Stimulated activated CD8-positive, alpha-beta memory T cell treated with anti-CD3 and anti-CD28 coated beads, Interleukin-12 subunit alpha, Interleukin-12 subunit beta, amount 100 ng/mL, for 24 hours (primary cell): ENCODE measurements around the gene ARHGAP22.

Source experiments
- DNase-seq: peaks from one replicate; pipeline ENCODE4 v3.0.0-alpha.2; 2020; ENCODE audit errors: extremely low read depth

Gene ARHGAP22

DNA sequence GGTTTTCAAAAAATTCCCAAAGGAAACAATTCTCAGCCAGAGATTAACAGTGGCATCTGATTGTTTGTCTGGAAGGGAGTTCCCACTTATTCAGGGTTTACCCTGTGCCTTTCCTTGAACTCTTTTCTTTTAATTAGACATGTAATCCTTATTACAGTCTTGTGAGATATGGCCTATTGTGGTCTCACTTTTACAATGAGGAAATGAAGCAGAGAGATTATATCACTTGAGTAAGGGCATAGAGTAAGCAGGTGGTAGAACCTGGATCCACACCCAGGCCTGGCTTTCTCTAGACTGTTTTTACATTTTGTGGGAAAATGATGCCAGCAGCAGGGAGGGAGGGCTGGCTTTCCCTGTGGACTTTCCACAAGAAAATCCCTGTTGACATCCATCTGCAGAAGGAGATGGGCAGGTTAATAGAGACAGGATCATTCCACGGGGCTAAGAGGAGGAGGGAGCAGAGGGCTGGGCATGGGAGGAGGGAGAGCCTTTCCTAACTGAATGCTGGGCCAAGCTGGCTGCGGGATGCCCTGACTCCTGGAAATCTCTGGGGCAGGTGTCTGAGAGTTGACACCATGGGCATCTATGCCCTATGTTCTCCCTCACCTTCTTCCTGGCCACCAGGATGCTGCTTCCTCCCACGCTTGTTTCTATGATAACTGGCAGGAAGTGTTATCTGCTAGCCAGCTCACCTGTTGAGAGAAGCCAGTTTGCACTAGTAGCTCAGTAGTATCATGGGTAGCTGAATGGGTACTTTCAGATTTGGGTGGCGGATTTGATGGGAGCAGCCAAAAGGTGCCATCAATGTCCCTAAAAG, 28.7 kb upstream of the ARHGAP22 start:
- DNase-seq: no peak

DNA sequence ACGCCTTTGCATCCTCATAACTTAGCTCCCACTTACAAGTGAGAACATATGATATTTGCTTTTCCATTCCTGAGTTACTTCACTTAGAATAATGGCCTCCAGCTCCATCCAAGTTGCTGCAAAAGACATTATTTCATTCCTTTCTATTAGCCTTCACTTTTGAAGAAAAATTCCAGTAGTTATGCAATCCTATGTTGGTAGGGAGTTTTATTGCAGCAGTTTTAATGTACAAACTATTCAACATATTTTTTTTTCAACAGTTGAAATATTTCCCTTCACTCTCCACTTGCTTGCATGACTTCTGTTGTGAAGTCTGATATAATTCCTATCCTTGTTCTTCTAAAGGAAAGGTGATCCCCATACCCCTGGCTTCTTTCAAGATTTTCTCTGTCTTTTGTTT, 27.3 kb upstream of the ARHGAP22 start:
- DNase-seq: no peak

DNA sequence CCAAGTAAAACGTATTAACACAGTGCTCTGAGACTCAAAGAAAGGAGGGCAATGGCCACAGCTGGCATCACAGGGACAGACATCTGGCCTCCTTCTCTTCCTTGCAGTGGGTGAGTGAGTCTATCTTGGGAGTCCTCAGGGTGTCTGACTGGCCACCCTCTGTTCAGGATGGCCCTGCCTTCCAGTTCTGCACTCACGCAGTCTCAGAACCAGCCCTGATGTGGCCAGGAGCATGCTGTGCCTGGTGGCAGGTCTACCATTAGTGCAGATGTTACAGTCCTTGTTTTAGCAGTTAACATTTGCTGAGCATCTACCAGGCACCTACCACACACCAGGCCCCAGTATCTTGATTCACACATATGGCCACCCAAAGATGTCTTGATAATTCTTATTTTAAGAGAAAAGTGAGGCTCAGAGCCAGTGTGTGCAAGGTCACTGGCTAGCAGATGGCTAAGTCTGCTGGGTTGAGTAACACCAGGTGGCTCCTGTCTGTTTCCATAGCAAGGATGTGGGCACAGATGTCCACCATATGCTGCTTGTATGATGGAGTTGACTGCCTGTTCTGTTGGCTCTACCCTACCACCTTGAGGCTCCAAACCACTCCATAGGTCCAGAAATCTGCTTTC, 23.2 kb upstream of the ARHGAP22 start:
- no peak for DNase-seq

DNA sequence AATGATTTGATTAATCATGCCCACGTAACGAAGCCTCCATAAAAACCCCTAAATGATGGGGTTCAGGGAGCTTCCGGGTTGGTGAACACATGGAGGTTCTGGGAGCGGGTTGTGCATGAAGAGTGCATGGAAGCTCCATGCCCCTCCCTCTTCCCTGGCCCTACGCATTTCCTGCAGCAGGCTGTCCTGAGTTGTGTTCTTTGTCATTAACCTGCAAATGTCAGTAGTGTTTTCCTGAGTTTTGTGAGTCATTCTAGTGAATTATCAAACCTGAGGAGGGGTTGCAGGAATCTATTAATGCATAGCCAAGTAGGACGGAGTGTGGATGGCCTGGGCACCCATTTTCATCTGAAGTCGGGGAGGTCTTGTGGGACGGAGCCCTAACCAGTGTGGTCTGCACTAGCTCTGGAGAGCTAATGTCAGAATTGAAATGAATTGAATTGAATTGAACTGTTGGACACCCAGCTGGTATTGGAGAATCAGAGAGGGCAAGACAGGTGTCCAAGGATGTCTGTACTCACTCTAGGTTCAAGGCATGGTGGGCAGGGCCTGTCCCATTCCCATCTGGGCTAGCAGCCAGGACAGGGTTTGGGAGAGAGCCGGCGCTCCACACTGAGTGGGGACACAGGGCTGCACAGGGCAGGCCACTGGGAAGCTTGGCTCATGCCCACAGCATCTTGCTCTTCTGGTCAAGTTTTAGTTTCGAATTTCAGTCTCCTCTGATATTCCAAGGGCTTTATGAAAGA, 22.3 kb upstream of the ARHGAP22 start:
- DNase-seq: no peak

DNA sequence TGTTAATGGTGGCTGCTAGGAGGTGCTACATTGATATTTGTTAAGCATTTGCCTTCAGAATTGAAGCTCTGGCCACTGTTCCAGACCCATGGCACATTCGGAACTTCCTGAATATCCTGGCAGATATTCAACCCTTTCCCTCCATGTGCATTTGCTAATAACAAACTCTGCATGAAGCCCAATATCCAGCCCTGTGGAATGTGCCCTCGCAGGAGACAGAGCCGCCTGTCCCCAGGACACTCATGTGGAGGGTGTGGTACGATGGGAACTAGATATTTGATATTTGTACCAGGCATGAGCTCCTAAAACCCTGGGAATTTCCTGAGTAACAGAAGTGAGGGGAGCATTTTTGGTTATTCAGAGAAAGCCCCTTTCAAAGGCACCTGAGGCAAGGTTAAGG, 21.6 kb upstream of the ARHGAP22 start:
- no peak for DNase-seq

DNA sequence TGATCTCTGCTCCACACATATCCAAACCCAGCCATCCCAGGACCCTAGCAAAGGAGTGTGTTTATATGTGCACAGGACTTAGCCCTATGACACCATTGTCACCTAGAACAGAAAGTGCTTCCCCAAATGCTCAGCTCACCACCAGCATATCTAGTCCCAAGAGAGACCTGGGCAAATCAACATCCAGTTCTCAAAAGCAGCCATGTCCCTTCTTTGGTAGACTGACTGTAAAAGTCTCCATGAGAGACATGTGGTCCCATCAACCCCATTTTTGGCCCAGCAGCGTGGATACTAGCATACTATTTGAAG, 20.9 kb upstream of the ARHGAP22 start:
- DNase-seq: no peak

DNA sequence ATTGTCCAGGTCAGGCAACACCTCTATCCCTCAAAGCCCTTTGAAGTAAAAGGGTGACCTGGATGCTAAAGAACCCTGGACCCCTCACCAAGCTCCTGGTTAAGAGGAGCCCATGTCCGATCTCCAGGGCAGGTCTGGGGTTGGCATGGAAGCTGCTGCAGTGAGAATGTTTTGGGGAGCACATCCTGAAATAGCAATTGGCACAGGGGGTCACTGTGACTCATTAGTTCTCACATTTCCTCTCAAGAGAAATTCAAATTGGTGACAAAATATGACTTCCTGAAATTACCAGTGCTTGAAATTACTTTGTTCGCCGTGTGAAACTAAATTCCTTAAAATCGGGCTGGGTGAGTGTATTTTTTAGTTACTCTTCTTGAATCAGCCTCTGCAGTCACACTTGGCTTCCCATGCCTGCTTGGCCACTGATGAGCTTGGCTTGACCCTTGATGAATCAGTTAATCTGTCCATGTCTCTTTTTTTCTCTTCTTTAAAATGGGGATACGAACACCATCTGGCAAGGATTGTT, 18.8 kb upstream of the ARHGAP22 start:
- no peak for DNase-seq

DNA sequence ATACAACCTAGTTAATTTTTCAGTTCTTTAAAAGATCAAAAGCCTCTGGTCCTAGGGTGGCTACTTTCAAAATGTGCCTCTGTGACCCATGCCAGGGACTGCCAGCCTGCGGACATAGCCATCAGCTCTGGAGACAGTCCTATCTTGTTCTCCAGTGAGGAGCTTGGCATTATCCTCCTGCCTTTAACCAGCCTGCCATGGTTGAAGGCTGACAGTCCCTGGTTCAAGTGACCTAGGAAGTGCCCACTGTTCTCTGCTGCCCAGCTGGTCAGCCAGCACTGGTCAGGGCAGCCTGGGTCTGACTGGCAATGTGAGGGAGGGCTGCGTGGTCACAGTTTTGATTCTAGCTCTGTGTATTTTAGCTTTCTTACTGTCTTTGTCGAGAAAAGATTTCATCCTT, 18.1 kb upstream of the ARHGAP22 start:
- no peak for DNase-seq

DNA sequence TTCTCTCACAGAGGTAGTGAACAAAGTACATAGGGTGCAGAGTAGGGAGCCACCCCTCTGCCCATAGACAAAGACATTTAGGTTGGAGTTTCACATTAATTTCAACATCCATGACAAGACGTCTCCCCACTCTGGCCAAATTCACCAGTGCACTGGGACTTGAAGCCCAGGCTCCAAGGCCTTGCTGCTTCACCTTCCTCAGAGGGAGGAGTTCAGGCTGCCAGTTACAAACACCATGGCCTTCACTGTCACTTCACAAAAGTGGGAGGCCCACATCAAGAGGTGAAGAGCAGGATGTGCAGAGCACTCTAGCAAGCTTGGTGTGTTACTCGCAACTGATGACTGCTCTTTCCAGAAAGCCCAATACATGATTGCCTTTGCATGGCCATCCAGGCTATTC, 15.8 kb upstream of the ARHGAP22 start:
- DNase-seq: no peak

DNA sequence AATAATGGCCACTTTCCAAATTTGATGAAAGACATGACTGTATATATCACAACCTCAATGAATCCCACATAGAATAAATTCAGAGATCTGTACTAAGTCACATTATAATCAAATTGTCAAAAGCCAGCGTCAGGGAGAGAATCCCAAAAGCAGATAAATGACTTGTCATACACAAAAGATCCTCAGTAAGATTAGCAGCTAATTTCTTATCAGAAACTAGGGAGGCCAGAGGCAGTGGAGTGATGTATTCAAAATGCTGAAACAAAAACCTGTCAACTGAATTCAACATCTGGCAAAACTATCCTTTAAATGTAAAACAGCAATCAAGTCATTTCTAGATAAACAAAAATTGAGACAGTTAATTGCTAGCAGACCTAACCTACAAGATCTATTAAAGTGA, 11.6 kb upstream of the ARHGAP22 start:
- no peak for DNase-seq

DNA sequence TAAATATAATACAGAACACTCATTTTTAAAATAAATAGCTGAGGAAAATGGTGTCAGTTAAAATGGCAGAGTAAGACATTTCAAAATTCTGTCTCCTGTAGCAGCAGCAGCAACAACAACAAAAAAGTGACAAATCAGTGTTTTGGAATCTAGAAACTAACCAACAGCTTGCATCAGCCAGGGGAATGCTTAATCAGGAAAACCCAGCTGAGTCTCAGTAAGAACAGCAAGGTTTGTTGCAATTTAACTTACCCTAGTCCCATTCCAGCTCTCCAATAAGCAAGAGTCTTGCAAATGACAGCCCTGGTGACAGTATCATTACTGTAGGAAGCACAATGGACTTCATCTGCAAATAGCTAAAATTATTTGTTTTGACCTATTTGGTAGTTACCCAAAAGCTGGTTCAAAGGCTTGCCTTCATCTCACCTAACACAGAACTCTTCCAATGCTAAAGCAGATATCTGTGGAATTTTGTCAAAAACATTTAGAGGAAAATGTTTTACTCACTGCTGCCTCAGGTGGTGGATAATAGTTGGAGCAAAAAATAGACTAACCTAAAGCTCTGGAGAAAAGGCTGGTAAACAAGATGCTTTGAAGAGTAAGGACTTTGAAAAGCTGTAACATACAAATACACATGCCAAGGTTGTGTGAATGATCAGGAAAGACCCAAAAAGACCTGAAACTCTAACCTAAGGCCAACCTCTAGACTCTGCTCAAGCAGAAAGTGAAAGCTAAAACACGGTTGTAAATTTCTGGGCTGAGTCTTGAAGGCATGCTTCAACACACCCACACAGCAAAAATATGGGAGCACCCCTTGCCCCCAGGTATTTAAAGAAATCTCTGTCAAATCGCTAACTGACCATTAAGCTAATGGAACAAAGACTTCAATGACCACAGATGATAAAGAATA, 9.9 kb upstream of the ARHGAP22 start:
- DNase-seq: no peak

DNA sequence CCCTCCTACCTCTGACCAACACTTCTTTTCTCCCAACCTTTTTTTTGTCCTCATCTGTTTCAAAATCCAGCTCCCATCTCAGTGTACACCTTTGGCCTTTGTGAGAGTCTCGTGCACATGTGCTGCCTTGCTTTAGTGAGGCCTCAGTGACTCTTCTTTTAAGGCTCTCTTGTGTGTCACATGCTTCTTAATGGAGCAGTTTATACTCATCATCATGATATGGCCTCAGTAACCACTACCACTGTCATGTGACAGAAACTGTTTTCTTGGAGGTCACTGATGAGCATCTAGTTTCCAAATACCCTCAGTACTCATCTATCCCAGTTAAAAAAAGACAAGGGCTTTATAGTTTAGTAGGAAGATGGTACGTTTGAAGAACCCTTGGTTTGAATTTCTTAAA, 8.1 kb upstream of the ARHGAP22 start:
- DNase-seq: no peak

DNA sequence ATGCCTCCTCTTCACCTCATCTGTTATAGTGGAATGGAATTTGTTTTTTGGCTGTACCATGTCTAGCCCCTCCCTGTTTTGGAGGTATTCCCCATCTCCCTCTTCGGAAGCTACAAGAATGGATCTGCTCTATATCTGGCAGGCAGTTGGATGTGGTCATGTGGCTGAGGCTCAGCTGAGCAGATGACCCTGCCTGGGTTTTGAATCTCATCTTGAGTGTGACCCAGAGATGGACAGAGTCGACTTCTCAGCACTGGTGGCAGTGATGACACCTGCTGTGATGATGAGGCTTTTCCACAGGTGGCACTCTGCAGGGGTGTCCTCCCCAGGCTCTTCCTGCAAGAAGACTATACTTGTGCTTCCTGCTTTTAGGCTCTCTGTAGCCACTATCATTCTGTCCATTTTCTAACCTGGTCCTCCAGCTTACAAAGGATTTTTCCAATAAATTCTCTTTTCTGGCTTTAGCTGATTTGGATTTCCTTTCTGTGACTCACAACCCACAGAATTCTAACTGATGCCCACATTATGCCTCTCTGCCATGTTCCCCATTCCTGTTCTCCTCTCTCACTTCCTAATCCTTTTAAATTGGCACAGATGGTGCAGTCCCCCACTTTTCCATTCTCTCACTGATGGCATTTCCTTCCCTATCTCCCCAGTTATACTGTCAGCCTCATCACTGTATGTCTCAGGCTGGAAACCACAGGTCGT, 7.5 kb upstream of the ARHGAP22 start:
- no peak for DNase-seq

DNA sequence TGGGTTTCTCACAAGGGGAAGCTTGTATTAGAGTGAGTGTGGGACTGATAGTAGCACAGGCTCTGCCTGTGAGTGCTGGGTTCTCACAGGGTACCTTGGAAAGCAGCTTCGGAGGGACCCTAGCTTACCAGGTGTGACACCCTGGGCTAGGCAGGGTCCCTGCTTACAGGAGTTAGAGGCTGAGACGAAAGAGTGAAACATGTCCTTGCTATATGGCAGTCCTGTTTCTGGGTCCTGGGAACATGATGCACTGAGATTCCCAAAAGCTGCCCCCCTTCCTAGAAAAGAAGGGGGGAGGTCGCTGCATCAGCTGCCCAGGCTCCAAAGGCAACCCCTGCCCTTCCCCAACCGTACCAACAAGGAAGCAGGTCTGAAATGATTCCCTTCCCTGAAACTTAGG, 6.3 kb upstream of the ARHGAP22 start:
- DNase-seq: no peak

DNA sequence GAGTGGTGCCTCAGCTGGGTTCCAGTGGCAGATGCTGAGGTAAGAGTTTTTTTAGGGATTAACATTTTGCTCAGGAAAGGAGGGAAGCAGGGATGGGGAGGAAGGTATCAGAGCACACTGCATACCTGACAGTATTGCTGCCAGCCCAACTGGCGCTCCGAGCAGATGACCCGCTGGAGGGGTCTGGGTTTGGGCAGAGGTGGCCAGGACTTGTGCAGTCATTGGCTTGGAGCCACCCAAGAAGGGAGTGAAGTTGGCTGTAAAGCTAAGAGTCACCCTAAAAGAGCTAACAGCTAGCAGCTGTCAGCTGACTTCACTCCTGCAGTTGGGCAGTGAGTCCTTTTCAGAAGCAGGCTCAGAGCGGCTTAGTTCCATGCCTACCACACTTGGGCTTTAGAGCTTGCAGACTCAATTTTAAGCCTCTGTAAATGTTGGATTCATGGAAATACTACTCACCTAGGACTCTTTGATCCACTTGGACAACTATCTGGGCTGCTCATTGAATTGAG, 5.8 kb upstream of the ARHGAP22 start:
- no peak for DNase-seq

DNA sequence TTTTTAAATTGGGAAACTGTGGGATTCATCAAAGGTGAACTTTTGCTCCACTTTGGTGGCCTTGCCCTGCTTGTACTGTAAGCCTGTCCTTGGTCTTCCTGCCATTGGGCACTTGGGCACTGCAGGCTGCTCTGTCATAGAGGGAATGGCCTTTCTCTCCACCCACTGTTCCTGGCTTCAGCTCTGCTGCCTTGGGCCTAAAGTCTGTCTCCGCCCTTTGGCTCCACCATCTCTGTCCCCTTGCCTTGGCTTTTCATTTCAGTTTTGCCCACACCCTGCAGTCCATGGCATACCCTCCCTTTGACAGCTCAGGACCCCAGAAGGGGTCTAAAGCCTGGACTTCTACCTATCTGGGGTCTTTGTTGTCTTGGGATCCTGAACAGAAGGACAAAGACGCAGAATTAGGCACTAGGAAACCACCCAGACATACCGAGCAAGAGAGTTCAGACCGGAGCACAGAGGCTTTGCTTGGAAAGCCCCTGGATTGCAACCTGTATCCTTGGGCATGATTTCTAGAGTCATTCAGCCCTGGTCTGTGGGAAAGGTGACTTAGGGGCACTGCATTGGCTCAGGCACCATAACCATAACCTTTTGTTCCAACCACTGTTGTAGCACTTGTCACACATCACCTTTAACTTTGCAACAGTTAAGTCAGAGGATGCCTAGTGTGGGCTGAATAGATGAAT, 5.2 kb upstream of the ARHGAP22 start:
- no peak for DNase-seq

DNA sequence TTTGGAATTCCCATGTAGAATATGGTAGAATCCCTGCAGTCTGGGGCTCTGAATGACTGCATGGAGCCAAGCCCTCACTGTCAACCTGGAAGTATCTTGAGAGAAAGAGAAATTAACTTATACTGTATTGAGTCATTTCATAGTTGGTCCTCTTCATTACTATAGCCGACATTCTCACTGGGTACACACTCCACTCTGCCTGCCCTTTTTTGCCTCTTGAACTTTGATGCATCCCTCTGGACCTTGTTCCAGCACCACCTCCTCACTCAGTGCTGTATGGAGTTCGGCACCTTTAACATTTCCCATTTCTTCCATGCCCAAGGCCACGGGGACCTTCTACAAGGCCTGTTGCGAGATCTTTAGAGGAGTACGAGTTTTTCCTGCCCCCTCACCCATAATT, 4.6 kb upstream of the ARHGAP22 start:
- DNase-seq: no peak

DNA sequence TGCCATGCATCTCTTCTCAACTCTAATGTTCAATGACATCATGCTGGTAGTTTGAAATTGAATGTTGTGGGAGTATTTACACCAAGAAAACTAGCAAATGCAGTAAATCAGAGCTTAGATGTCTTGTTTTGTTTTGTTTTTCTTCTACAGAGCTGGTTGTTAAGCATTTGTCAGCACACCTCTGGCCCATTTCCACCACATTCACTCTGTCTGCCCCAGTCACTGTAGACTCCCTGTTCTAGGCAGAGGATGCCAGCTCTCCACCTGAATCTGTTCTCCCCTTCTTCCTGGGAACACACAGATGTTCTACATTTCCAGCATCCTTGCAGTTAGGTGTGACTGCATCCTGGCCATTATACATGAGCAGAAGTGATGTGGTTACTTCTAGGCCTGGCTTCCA, 4.1 kb upstream of the ARHGAP22 start:
- DNase-seq: no peak

DNA sequence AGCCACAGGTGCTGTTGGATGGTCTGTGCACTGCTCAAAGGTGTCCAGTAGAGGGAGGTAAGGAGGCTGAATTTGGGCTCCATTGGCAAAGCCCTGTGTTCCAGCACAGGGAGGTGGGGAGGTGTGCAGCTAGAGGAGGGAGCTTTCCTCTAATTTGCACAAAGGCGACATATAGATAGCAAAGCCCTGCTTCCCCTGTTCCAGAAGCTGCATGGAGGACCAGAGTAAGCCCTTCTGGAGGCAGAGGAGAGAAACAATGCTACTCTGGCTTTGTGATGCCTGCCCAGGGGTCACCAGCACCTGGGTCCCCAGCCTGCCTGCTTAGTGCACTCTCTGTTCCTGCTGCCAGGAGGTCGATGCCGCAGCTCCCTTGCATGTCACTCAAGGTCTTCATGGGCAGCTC, 3.4 kb upstream of the ARHGAP22 start:
- DNase-seq: no peak
